Inflammatory macrophage treated with lipopolysaccharide for 4 hours (primary cell): ENCODE results near the gene STK38.
"Not testable (repeated sequence)": the region's sequence is repeated elsewhere in the genome, so short reads cannot be mapped to it uniquely, and the experiment has no call there.

Experiments used
- DNase-seq: peaks from one replicate; pipeline ENCODE4 v3.0.0-alpha.2; 2020

STK38 gene

DNA sequence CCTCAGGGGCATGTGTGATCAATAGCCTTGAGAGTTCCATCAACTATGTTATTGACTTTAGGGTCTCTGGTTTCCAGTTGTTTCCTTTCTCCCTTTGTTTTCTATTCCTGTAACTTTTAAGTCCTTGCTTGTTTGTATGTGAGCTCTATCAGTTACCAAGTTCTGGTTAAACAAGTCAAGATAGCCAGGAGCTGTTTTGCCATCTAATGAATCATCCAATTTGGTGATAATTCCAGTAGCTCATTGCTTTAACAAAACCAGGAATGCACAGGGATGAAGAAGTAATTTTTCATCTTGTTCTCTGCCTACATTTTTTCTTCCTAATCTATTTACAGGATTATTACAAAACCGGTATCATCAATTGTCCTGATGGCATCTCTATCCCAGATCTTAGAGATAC lies 68.0 kb downstream of the STK38 start:
- no peak for DNase-seq

GRCh38 chr6:36478051-36478526 lies 69.2 kb downstream of the STK38 start:
- no peak for DNase-seq

GRCh38 chr6:36469946-36470345 lies 77.3 kb downstream of the STK38 start:
- DNase-seq = no peak

GRCh38 chr6:36469148-36469661 lies 78.1 kb downstream of the STK38 start:
- DNase-seq = no peak

DNA sequence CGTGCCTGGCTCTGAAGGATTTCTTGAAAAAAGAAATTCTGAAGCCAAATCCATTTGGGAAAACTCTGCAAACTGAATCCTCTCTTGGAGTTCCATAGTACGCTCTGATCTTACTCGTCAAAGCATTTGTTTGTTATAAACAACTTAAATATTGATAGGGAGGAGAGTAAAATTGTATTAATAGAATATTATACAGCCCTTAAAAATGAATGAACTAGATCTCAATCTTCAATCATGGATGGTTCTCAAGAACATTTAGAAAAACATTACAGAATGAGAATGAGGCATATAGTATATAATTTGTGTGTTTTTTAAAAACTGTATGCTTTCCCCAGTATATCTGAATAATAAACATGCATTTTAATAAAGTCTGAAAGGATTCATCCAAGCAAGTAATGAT lies 79.7 kb downstream of the STK38 start:
- DNase-seq = no peak

DNA sequence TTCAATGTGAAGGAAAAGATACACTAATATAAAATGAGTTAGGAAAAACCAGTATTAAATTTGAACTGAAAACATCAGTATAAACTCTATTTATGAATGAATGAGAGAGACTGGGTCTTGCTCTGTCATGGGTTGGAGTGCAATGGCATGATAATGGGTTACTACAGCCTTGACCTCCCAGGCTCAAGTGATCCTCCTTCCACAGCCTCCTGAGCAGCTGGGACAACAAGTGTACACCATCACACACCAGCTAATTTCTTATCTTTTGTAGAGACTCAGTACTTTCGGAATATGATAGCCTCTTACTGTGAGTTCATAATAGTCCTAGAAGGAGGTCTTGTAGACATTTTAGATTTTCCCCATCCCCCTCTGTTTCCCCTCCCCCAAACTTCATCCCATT lies 83.0 kb downstream of the STK38 start:
- no peak for DNase-seq

DNA sequence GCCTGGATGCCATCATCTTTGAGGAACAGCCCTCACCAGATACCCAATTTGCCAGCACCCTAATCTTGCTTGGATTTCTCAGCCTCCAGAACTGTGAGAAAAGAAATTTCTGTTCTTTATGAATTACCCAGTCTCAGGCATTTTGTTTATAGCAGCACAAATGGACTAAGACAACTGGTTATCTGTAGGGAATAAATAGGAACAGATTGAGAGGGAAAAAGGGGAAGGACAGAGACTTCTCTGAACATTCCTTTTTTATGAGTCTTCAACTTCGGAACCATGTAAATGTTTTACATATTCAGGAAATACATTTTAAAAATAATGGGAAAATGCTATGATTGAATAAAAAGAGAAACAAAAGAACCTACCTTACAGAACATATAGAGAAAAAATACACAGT lies 83.6 kb downstream of the STK38 start:
- DNase-seq = no peak

DNA sequence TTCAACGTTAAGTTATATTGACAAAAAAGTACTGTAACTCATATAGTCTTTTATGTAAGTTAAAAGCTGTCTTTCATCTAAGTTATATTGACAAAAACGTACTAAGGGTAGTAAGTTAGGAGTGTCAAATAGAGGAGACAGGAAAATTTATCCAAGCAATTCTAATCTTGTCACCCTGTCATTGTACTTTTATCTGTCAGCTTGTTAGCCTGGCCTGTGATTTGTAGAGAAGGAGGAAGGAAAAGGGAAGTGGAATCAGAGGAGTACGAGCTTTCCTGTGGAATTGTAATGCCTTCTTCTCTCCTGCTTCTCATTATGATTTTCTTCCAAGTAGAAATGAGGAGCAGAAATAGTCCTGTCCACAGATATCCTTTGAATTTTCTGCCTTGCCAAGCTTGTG lies 85.6 kb downstream of the STK38 start:
- DNase-seq = no peak

DNA sequence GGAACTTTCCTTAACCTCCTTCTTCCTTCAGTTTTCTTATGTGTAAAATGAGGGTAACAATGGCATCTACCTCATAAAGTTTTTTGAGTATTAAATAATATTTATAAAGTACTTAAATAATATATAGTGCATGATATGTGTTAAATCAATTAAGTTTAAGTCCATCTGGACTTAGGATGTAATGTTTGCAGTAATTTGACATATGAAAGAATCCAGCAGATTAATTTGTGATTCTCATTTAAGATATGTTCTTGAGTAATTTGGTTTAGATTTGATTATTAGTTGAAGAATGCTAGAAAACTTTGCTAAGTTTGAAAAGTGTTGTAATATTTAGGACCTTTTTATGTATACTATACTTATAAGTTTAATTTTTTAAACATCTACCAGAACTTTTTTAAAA lies 86.4 kb downstream of the STK38 start:
- no peak for DNase-seq

- DNase-seq = no peak
These were observed 87.8 kb downstream of the STK38 start for GRCh38 chr6:36459501-36459900.

- no peak for DNase-seq
These were observed 91.7 kb downstream of the STK38 start for GRCh38 chr6:36455486-36456027.

- DNase-seq = not testable (repeated sequence)
These were observed 94.4 kb downstream of the STK38 start for GRCh38 chr6:36452897-36453296.

DNA sequence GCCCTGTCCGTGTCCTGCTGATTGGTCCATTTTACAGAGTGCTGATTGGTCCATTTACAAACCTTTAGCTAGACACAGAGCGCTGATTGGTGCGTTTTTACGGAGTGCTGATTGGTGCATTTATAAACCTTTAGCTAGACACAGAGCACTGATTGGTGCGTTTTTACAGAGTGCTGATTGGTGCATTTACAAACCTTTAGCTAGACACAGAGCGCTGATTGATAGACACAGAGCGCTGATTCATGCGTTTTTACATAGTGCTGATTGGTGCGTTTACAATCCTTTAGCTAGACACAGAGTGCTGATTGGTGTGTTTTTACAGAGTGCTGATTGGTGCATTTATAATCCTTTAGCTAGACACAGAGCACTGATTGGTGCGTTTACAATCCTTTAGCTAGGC lies 98.1 kb downstream of the STK38 start:
- not testable (repeated sequence) for DNase-seq

- DNase-seq = no peak
These were observed 101.7 kb downstream of the STK38 start for GRCh38 chr6:36445621-36446020.

- DNase-seq = no peak
These were observed 102.8 kb downstream of the STK38 start for GRCh38 chr6:36444470-36444869.
